SU-DHL-6 (cell line): ENCODE measurements around the gene SGCD.

Experiments used
- H2AFZ ChIP-seq: fragments of 200-600 bp; sonication (generic); 2 replicates; pipeline ENCODE4 v1.6.1; 2014; ENCODE audit warnings: low read depth, mild to moderate bottlenecking, moderate library complexity, mixed read lengths, antibody characterized with exemption, low read length; ENCODE audit not compliant: severe bottlenecking
- H3F3A ChIP-seq: fragments of 200-600 bp; shearing (Covaris generic); 2 replicates; pipeline ENCODE4 v1.6.0; 2016; ENCODE audit warnings: antibody characterized with exemption, mild to moderate bottlenecking; ENCODE audit not compliant: insufficient read depth
- H3K27ac ChIP-seq: fragments of 200-600 bp; sonication (generic); 2 replicates; pipeline ENCODE4 v1.5.1; 2016; ENCODE audit warnings: low read depth, mild to moderate bottlenecking, low read length, moderate library complexity, mixed read lengths
- H3K27me3 ChIP-seq: fragments of 200-600 bp; sonication (generic), shearing (Covaris generic); 2 replicates; pipeline ENCODE4 v1.6.0; 2014; ENCODE audit warnings: mild to moderate bottlenecking, low read length
- H3K36me3 ChIP-seq: fragments of 200-600 bp; sonication (generic); 2 replicates; pipeline ENCODE4 v1.6.1; 2014; ENCODE audit warnings: mild to moderate bottlenecking, low read length, mixed read lengths
- H3K4me2 ChIP-seq: fragments of 300-600, 200-600 bp; shearing (Covaris generic), sonication (generic); 2 replicates; pipeline ENCODE4 v1.6.0; 2014; ENCODE audit warnings: low read length, low read depth, mild to moderate bottlenecking; ENCODE audit not compliant: poor library complexity, severe bottlenecking
- H3K4me3 ChIP-seq: fragments of 200-600 bp; sonication (generic); 2 replicates; pipeline ENCODE4 v1.5.1; 2014; ENCODE audit warnings: antibody characterized with exemption, low read length, mild to moderate bottlenecking, mixed read lengths; ENCODE audit not compliant: insufficient read depth, poor library complexity, severe bottlenecking
- H3K79me2 ChIP-seq: fragments of 200-600 bp; sonication (generic); 2 replicates; pipeline ENCODE4 v1.6.1; 2014; ENCODE audit warnings: mild to moderate bottlenecking, low read length, moderate library complexity; ENCODE audit not compliant: insufficient read depth
- H3K9ac ChIP-seq: fragments of 200-600 bp; sonication (generic); 2 replicates; pipeline ENCODE4 v1.7.0; 2014; ENCODE audit warnings: mild to moderate bottlenecking, low read length
- H3K9me2 ChIP-seq: fragments of 200-600 bp; sonication (generic); replicated peaks from 2 replicates; pipeline ENCODE4 v1.6.1; 2014; ENCODE audit warnings: low read length; ENCODE audit not compliant: insufficient read depth
- H3K9me3 ChIP-seq: fragments of 200-600 bp; sonication (generic); 2 replicates; pipeline ENCODE4 v1.6.1; 2014; ENCODE audit warnings: low read length, mixed read lengths; ENCODE audit not compliant: insufficient read depth
- H4K20me1 ChIP-seq: fragments of 200-600 bp; sonication (generic); 2 replicates; pipeline ENCODE4 v1.6.1; 2014; ENCODE audit warnings: low read depth, mild to moderate bottlenecking, antibody characterized with exemption, low read length, moderate library complexity, mixed read lengths
- CTCF ChIP-seq: fragments of 200-600 bp; sonication (generic); IDR thresholded peaks from one replicate; pipeline ENCODE4 v1.5.1; 2017; ENCODE audit warnings: antibody characterized with exemption, mild to moderate bottlenecking, low read length, moderate library complexity; ENCODE audit not compliant: insufficient read depth, poor library complexity, severe bottlenecking
- EZH2phosphoT487 ChIP-seq: fragments of 200-600 bp; sonication (generic), shearing (Covaris generic); conservative IDR thresholded peaks from 2 replicates; pipeline ENCODE4 v1.6.1; 2018; ENCODE audit warnings: mild to moderate bottlenecking, antibody characterized with exemption, low read length, moderate library complexity, mixed read lengths

The SGCD gene

GRCh38 chr5:156591631-156592030 is 264.7 kb downstream of the SGCD start:
- H3F3A ChIP-seq, result no peaks in the 10 kb centered on the region
- no peaks in the 10 kb centered on the region for H3K36me3 ChIP-seq
- TF ChIP-seq EZH2phosphoT487 (no peak), CTCF (no peak)

GRCh38 chr5:156593546-156593945 is 266.6 kb downstream of the SGCD start:
- Histone ChIP-seq H3F3A (no peaks in the 10 kb centered on the region), H3K79me2 (no peaks in the 10 kb centered on the region), H3K4me2 (no peak overlapping the region), H3K27me3 (no peaks in the 10 kb centered on the region), H4K20me1 (no peaks in the 10 kb centered on the region), H3K36me3 (no peaks in the 10 kb centered on the region), H3K9me2 (no peaks in the 10 kb centered on the region), H3K9me3 (no peaks in the 10 kb centered on the region), H3K4me3 (no peak overlapping the region), H3K27ac (no peak overlapping the region), H3K9ac (no peak overlapping the region), H2AFZ (no peak overlapping the region)
- TF ChIP-seq EZH2phosphoT487 (no peak), CTCF (no peak)

More at GRCh38 chr5:156591631-156592030, 264.7 kb downstream of the SGCD start:
- Histone ChIP-seq H3K4me3 (no peak overlapping the region), H3K4me2 (no peak overlapping the region), H4K20me1 (no peaks in the 10 kb centered on the region), H3K27me3 (no peaks in the 10 kb centered on the region), H3K9ac (no peak overlapping the region), H3K79me2 (no peaks in the 10 kb centered on the region), H3K9me2 (no peaks in the 10 kb centered on the region), H3K27ac (no peak overlapping the region), H2AFZ (no peak overlapping the region), H3K9me3 (no peaks in the 10 kb centered on the region)

- H4K20me1 ChIP-seq, result no peaks in the 10 kb centered on the region
- no peak overlapping the region for H3K9ac ChIP-seq
- TF ChIP-seq EZH2phosphoT487, result no peak
- TF ChIP-seq CTCF, result no peak
- no peaks in the 10 kb centered on the region for H3K79me2 ChIP-seq
- no peaks in the 10 kb centered on the region for H3K9me3 ChIP-seq
- H3K4me3 ChIP-seq, result no peak overlapping the region
- no peak overlapping the region for H3K27ac ChIP-seq
- no peak overlapping the region for H3K4me2 ChIP-seq
- H3K27me3 ChIP-seq, result no peaks in the 10 kb centered on the region
- H3K9me2 ChIP-seq, result no peaks in the 10 kb centered on the region
- no peaks in the 10 kb centered on the region for H3F3A ChIP-seq
- no peak overlapping the region for H2AFZ ChIP-seq
- H3K36me3 ChIP-seq, result no peaks in the 10 kb centered on the region
Observed at GRCh38 chr5:156594406-156594805, 267.4 kb downstream of the SGCD start.
